Left ventricle myocardium inferior (tissue), 1 donor: ENCODE measurements around the gene PRR13. TPM values are rescaled to one million over a fixed set of nuclear protein-coding genes. Genes with fewer than 3 reads are reported as not detected.
"Not testable (repeated sequence)": the region's sequence is repeated elsewhere in the genome, so short reads cannot be mapped to it uniquely, and the experiment has no call there.

Experiments
- DNase-seq: peaks from one replicate; pipeline ENCODE4 v3.0.0-alpha.2; 2020
- H3K27ac ChIP-seq: fragments of 200-600 bp; replicated peaks from 2 replicates; pipeline ENCODE4 v1.8.0; 2021
- H3K27me3 ChIP-seq: fragments of 200-600 bp; 2 replicates; pipeline ENCODE4 v1.8.0; 2021; ENCODE audit warnings: low read depth
- H3K36me3 ChIP-seq: fragments of 200-600 bp; 2 replicates; pipeline ENCODE4 v1.8.0; 2021
- H3K4me1 ChIP-seq: fragments of 200-600 bp; 2 replicates; pipeline ENCODE4 v1.8.0; 2021
- H3K4me3 ChIP-seq: fragments of 200-600 bp; 2 replicates; pipeline ENCODE4 v1.8.0; 2021; ENCODE audit warnings: mild to moderate bottlenecking, moderate library complexity
- H3K9me3 ChIP-seq: fragments of 200-600 bp; replicated peaks from 2 replicates; pipeline ENCODE4 v1.8.0; 2021
- CTCF ChIP-seq: fragments of 200-600 bp; IDR thresholded peaks from 2 replicates; pipeline ENCODE4 v1.8.0; 2021; ENCODE audit warnings: antibody characterized with exemption, mild to moderate bottlenecking, borderline replicate concordance
- intact Hi-C: fragments of 100-400 bp; cut with micrococcal nuclease; formaldehyde crosslinking; loops from one replicate; pipeline ENCODE4 v1.11.0; 2022
- total RNA-seq: library from RNA; stranded (reverse); fragmentation: NEBNext Ultra II Directional; extraction: Animal tissue kit (Norgen Biotek cat#: 25700); gene quantifications from one replicate; pipeline ENCODE4 v1.2.1, GENCODE V29; 2021
- donor health status: DM: no; HTN: yes; CAD: no; lungs with severe emphysema.

Gene PRR13
- total RNA-seq, 1 donor from 2014 or later: 53.1 TPM

- no peak for TF ChIP-seq CTCF
- no peak for DNase-seq
- Histone ChIP-seq H3K4me1 (peaks cover 90% of the 10 kb centered on the region), H3K4me3 (no peak overlapping the region), H3K27me3 (no peaks in the 10 kb centered on the region), H3K36me3 (peaks cover 99% of the 10 kb centered on the region), H3K9me3 (no peaks in the 10 kb centered on the region), H3K27ac (peak overlapping the region; percentile 29)
- intact Hi-C loops: no loop called here
Observed at GRCh38 chr12:53478865-53479264, 37.3 kb downstream of the PRR13 start.

GRCh38 chr12:53479331-53479730 lies 37.8 kb downstream of the PRR13 start:
- peaks cover 95% of the 10 kb centered on the region for H3K36me3 ChIP-seq
- TF ChIP-seq CTCF: no peak
- DNase-seq: no peak
- H3K4me3 ChIP-seq: no peak overlapping the region
- intact Hi-C loops: no loop called here
- H3K27ac ChIP-seq: peak overlapping the region; percentile 29
- H3K4me1 ChIP-seq: peaks cover 85% of the 10 kb centered on the region
- no peaks in the 10 kb centered on the region for H3K9me3 ChIP-seq
- H3K27me3 ChIP-seq: no peaks in the 10 kb centered on the region

GRCh38 chr12:53480491-53481442 lies 39.2 kb downstream of the PRR13 start:
- intact Hi-C loops: no loop called here
- Histone ChIP-seq H3K27ac (peak overlapping the region; percentile 24), H3K36me3 (peaks cover 91% of the 10 kb centered on the region), H3K4me1 (peaks cover 71% of the 10 kb centered on the region), H3K27me3 (no peaks in the 10 kb centered on the region), H3K9me3 (no peaks in the 10 kb centered on the region), H3K4me3 (no peak overlapping the region)
- no peak for TF ChIP-seq CTCF
- DNase-seq: no peak

- Histone ChIP-seq H3K27ac (peak overlapping the region; percentile 15), H3K4me1 (peaks cover 64% of the 10 kb centered on the region)
Observed at GRCh38 chr12:53481458-53481857, 39.9 kb downstream of the PRR13 start.

GRCh38 chr12:53481939-53482586 lies 40.5 kb downstream of the PRR13 start:
- peaks cover 91% of the 10 kb centered on the region for H3K36me3 ChIP-seq
- peak; percentile 14 for TF ChIP-seq CTCF
- H3K27me3 ChIP-seq: no peaks in the 10 kb centered on the region
- DNase-seq: no peak
- intact Hi-C loops: no loop called here
- peak overlapping the region; percentile 52 for H3K27ac ChIP-seq
- no peak overlapping the region for H3K4me3 ChIP-seq
- H3K9me3 ChIP-seq: no peaks in the 10 kb centered on the region
- peaks cover 58% of the 10 kb centered on the region for H3K4me1 ChIP-seq

More at GRCh38 chr12:53481458-53481857, 39.9 kb downstream of the PRR13 start:
- H3K27me3 ChIP-seq, H3K9me3 ChIP-seq, H3K4me3 ChIP-seq, intact Hi-C loops, DNase-seq: not testable (repeated sequence)
- peaks cover 91% of the 10 kb centered on the region for H3K36me3 ChIP-seq
